ENCODE results near the gene DGCR6L.
"Not testable (repeated sequence)": the region's sequence is repeated elsewhere in the genome, so short reads cannot be mapped to it uniquely, and the experiment has no call there.

- not testable (repeated sequence) for TF ChIP-seq POLR2A (IDR thresholded peaks at IDR 0.05; ENCODE audit: low read length); GATA1 (IDR thresholded peaks at IDR 0.05; ENCODE audit: low read depth, low read length)
Measured at GRCh38 chr22:20352536-20352935, 32.7 kb upstream of the DGCR6L start.

Data from erythroblast (primary cell).